DMS79 (cell line): Measurements from ENCODE around the gene ENTHD1.
"Not testable (repeated sequence)": the region's sequence is repeated elsewhere in the genome, so short reads cannot be mapped to it uniquely, and the experiment has no call there.

Source experiments
- DNase-seq: peaks from one replicate; lab custom pipeline; 2025; lab: John Stamatoyannopoulos, UW

ENTHD1 gene

GRCh38 chr22:39847477-39847876 lies 46.1 kb downstream of the ENTHD1 start:
- DNase-seq = no peak

- DNase-seq = not testable (repeated sequence)
Observed at GRCh38 chr22:39846539-39846938, 47.0 kb downstream of the ENTHD1 start.

DNA sequence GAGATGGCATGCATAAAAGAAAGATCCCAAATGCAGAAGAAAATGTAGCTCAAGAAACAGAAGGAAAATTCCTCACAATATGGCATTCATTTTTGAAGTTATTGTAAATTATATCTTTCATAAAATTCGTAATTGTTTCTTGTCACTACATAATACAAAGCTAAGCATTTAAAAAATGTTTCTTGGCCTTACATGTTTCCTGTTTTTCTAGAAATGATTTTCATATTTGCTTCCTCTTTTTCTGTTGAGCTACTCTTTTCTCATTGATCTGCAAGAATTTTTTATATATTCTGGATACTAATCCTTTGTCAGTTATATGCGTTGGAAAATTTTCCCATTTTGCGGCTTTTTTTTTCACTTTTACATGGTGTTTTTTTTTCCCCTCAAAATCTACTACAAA lies 48.0 kb downstream of the ENTHD1 start:
- no peak for DNase-seq

GRCh38 chr22:39839917-39840510 lies 53.5 kb downstream of the ENTHD1 start:
- no peak for DNase-seq

DNA sequence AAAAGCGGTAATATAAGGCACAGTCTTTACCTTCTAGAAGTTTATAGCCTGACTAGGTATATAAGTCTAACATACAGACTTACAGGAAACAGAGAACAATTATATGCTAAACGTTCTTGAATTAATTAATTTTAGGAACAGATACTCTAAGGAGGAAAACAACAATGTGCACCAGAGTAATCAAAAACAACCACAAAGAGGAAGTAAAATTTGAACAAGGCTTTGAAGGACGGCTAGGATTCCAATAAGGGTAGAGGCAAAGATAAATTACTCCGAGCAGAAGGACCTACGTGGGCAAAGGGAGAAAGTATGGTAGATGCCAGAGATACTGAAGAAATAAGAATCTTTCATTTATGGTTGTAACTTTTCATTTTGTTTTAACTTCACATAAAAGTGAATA lies 54.4 kb downstream of the ENTHD1 start:
- no peak for DNase-seq

- no peak for DNase-seq
Observed at GRCh38 chr22:39833610-39834009, 60.0 kb downstream of the ENTHD1 start.

DNA sequence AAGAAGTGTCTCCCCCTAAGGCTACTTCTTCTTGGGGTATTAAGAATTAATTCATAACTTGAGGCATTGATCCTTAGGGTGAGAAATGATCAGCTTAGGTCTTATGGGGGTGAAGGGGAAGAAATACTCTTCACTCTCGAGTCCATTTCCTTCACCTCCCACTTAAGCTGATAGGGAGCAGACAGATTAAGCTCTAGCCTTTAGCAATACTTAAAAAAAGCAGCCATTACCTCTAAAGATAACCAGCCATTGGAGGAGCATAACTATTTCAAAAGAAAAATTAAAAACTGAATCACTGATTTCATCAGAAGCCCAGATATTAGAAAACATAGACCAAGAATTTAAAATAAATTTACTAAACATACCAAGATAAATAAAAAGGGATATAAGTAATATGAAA lies 60.5 kb downstream of the ENTHD1 start:
- no peak for DNase-seq

DNA sequence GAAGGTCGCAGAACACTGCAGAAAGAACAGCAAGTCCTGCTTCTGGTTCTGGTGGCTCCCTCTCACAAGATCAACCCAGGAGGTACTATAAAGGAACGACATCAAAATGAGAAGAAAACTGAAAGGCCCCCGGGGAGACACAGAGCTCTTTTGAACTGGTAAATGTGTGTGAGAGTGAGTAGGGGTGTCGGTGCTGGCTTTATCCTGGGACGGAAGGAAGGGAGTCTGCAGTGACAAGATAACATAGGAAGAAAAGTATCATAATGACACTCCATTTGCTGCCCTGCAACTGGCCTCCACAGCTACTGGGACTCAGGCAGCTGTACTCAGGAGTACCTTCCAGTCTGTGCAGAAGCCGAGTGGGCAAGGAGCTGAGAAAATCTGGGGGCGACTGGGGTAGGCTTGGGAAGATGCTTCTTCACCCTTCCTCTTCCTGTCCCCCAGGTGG lies 60.9 kb downstream of the ENTHD1 start:
- DNase-seq = no peak

DNA sequence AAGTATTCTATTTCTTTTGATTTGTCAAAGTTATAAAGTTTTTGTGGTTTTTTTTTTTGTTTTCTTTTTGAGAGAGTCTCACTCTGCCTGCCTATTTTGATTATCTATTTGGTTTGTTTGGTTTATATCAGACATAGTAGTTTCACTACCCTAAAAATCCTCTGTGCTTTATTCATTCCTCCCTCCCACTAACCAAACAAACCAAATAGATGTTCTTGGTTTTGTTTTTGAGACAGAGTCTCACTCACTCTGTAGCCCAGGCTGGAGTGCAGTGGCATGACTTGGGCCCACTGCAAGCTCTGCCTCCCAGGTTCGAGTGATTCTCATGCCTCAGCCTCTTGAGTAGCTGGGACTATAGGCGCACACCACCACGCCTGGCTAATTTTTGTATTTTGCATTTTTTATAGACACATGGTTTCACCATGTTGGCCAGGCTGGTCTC lies 67.9 kb downstream of the ENTHD1 start:
- no peak for DNase-seq

DNA sequence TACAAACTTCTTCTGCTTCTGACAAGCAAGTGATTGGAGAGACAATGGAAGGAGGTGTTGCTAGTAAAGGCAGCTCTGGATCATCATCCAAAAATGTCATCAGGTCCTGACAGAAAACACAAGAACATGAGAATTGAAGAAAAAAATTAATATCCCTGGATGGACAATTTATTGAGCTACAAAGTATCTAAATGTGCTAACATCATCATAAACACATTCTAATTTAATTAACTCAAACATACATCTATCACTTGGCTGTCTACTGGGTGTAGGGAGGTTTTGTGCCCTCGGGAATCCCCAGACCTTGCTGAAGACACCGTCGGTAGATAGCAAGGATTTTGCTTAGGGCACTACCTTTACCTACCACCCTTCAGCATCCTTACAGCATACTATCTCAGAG lies 72.6 kb downstream of the ENTHD1 start:
- DNase-seq = no peak

DNA sequence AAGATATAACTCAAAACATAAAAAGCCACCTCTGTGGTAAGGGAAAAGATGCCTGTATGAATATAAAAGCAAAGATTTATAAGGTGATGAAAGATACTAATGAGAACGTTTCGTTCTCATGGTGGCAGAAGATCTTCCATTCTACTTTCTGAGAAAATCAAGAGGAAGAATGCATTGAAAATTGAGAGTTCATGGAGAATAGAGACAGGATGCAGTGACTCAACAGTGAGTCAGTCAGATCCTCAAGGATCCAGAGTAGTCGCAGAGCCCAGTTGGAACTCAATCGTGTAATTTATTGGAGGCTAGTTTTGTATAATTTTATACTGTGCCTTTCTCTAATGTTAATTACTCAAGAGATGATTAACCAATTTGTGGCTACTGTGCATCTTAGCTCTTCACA lies 73.3 kb downstream of the ENTHD1 start:
- DNase-seq = no peak

- no peak for DNase-seq
Observed at GRCh38 chr22:39819429-39819828, 74.1 kb downstream of the ENTHD1 start.

GRCh38 chr22:39818094-39818493 lies 75.5 kb downstream of the ENTHD1 start:
- no peak for DNase-seq

- DNase-seq = no peak
Observed at GRCh38 chr22:39815932-39816331, 77.6 kb downstream of the ENTHD1 start.

DNA sequence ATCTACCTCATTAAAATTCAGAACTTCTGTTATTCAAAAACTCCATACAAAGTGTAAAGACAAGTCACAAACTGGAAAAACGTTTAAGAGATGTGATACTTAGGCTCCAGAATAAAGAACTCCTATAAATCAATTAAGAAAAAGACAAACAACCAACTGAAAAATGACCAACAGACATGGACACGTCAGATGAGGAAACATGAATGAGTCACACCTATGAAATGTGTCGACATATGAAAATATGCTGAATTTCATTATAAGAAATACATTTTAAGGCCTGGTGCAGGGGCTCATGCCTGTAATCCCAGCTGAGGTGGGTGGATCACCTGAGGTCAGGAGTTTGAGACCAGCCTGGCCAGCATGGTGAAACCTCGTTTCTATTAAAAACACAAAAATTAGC lies 78.7 kb downstream of the ENTHD1 start:
- no peak for DNase-seq

DNA sequence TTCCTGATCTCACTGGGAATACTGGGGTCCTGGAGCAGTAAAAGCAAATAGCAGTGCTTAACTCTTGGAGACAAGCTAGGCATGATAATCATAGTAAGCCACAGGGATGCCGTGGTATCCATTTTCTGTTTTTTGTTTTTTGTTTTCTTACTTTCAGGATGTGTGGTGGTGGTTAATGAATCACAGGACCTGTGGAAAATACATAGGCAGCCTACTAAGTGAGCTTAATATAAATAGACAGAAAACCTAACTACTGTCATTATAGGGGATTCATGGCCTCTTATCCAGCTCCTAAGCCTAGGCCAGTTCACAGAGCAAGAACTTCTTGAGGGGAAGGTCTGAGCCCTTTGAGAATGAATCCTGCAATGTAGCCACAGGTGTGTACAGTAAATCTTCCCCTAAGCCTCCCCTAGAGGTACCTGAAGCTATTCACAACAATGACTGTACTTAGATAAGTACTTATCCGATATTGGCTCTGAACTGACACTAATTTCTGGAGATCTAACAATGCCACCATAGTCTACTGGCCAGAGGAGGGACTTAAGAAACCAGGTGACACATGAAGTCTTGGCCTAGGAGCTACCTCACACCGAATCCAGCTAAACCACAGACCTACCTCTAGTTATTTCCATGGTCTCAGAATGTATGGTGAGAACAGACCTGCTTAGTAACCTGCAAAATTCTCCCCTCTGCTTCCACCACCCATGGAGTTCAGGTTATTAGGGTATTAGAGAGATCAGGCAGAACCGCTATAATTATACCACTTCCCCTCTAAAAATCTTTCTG lies 83.6 kb downstream of the ENTHD1 start:
- DNase-seq = no peak

- no peak for DNase-seq
Observed at GRCh38 chr22:39808081-39808480, 85.5 kb downstream of the ENTHD1 start.

- DNase-seq = no peak
Observed at GRCh38 chr22:39806109-39806508, 87.5 kb downstream of the ENTHD1 start.

DNA sequence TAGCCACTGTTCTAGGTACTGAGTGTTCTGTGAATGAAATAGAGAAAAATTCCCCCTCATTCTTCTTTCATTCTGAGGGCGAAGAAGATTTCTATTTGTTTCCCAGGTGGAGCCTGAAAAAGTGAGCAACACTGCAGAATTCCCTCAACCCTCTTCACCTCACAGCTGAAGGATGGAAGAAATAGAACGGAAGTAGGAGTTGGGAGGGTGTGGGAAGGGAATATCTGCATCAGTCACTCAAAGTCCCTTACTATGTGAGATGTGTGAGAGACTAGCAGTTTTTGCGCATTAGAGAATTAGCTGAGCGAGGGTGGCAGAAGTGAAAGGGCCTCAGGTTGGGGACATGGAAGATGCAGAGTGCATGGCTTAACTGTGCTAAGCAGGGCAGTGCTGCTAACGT lies 88.4 kb downstream of the ENTHD1 start:
- no peak for DNase-seq

GRCh38 chr22:39802682-39803081 lies 90.9 kb downstream of the ENTHD1 start:
- no peak for DNase-seq

GRCh38 chr22:39800790-39801520 lies 92.6 kb downstream of the ENTHD1 start:
- DNase-seq = peak; percentile 74

DNA sequence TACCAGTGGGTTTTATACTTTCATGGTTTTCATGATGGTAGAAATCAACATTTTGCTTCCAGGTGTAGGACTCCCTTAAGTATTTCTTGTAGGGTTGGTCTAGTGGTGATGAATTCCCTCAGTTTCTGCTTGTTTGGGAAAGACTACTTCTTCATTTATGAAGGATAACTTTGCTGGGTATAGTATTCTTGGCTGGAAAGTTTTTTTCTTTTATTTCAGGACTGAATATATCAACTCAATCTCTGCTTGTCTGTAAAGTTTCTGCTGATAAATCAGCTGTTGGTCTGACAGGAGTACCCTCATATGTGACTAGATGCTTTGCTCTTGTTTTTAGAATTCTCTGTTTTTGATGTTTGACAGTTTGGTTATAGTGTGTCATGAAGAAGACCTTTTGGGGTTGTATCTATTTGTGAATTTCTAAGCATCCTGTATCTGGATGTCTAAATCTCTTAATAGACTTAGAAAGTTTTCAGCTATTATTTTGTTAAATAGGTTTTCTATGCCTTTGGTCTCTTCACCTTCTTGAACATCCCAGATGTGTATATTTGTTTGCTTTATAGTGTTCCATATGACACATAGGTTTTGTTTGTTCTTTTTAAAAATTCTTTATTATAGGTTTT lies 95.9 kb downstream of the ENTHD1 start:
- DNase-seq = no peak

DNA sequence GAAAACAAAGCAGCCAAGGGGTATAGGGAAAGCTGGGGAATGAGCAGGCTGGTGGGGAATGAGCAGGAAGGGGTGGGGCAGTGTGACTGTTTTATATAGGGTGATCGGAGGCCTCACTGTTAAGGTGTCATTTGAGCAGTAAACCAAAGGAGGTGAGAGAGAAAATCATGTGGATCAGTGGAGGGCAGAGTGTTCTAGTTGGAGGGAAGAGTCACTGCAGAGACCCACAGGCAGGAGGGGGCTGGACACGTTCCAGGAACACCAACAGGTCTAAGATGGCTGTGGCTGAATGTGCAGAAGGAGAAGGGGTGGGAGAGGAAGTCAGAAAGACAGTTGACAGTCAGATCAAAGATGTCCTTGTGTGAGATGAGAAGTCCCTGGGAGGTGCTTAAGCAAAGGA lies 103.8 kb downstream of the ENTHD1 start:
- no peak for DNase-seq
